ENCODE data around the gene APP.

The APP gene

GRCh38 chr21:25831300-25831960, 339.1 kb downstream of the APP start:
- Mint-ChIP-seq H3K36me3 (ENCODE audit: low read depth) (no peaks in the 10 kb centered on the region), H3K27ac (no peak overlapping the region)
- DNase-seq, result no peak

More at GRCh38 chr21:25831300-25831960, 339.1 kb downstream of the APP start:
- H3K27me3 Mint-ChIP-seq (ENCODE audit: low read depth, poor library complexity), result no peaks in the 10 kb centered on the region
- TF ChIP-seq, protein P1, sequence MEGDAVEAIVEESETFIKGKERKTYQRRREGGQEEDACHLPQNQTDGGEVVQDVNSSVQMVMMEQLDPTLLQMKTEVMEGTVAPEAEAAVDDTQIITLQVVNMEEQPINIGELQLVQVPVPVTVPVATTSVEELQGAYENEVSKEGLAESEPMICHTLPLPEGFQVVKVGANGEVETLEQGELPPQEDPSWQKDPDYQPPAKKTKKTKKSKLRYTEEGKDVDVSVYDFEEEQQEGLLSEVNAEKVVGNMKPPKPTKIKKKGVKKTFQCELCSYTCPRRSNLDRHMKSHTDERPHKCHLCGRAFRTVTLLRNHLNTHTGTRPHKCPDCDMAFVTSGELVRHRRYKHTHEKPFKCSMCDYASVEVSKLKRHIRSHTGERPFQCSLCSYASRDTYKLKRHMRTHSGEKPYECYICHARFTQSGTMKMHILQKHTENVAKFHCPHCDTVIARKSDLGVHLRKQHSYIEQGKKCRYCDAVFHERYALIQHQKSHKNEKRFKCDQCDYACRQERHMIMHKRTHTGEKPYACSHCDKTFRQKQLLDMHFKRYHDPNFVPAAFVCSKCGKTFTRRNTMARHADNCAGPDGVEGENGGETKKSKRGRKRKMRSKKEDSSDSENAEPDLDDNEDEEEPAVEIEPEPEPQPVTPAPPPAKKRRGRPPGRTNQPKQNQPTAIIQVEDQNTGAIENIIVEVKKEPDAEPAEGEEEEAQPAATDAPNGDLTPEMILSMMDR (IDR thresholded peaks at IDR 0.05), result no peak
- H3K9me3 Mint-ChIP-seq, result peaks cover 20% of the 10 kb centered on the region
- H3K4me1 Mint-ChIP-seq, result no peaks in the 10 kb centered on the region
- H3K4me3 Mint-ChIP-seq, result no peak overlapping the region

Data from nephron progenitor cell (in vitro differentiated cells).